ENCODE measurements around the gene LTBR.
"Not testable (repeated sequence)": the region's sequence is repeated elsewhere in the genome, so short reads cannot be mapped to it uniquely, and the experiment has no call there.

The LTBR gene

GRCh38 chr12:6425590-6426531 is 41.9 kb downstream of the LTBR start:
- no peak for DNase-seq (ENCODE audit: low read depth)

- DNase-seq (ENCODE audit: low read depth), result no peak
Measured at GRCh38 chr12:6426882-6427671, 43.1 kb downstream of the LTBR start.

- not testable (repeated sequence) for DNase-seq (ENCODE audit: low read depth)
Measured at GRCh38 chr12:6427796-6428195, 43.8 kb downstream of the LTBR start.

GRCh38 chr12:6428326-6428725 is 44.4 kb downstream of the LTBR start:
- DNase-seq (ENCODE audit: low read depth), result no peak

GRCh38 chr12:6430124-6430989 is 46.4 kb downstream of the LTBR start:
- peak; percentile 99 for DNase-seq (ENCODE audit: low read depth)

- DNase-seq (ENCODE audit: low read depth), result no peak
Measured at GRCh38 chr12:6432991-6433390, 49.0 kb downstream of the LTBR start.

- DNase-seq (ENCODE audit: low read depth), result no peak
Measured at GRCh38 chr12:6434205-6435140, 50.5 kb downstream of the LTBR start.

- DNase-seq (ENCODE audit: low read depth), result peak; percentile 28
Measured at GRCh38 chr12:6435961-6436715, 52.2 kb downstream of the LTBR start.

GRCh38 chr12:6437586-6437985 is 53.6 kb downstream of the LTBR start:
- no peak for DNase-seq (ENCODE audit: low read depth)

GRCh38 chr12:6438345-6438744 is 54.4 kb downstream of the LTBR start:
- no peak for DNase-seq (ENCODE audit: low read depth)

- DNase-seq (ENCODE audit: low read depth), result no peak
Measured at GRCh38 chr12:6440391-6440790, 56.4 kb downstream of the LTBR start.

Measured in GM04504 (cell line).